H7 (cell line): ENCODE data around the gene HDX. TPM values are rescaled to one million over a fixed set of nuclear protein-coding genes. Genes with fewer than 3 reads are reported as not detected.
"Not testable (repeated sequence)": the region's sequence is repeated elsewhere in the genome, so short reads cannot be mapped to it uniquely, and the experiment has no call there.

Experiments used
- DNase-seq: peaks from one replicate; pipeline ENCODE4 v3.0.0; 2012
- H3K27me3 ChIP-seq: 2 replicates; pipeline ENCODE4 v1.6.0; 2011; ENCODE audit warnings: mild to moderate bottlenecking, low read length; ENCODE audit not compliant: control insufficient read depth, insufficient read depth
- H3K36me3 ChIP-seq: replicated peaks from 2 replicates; pipeline ENCODE4 v1.5.1; 2011; ENCODE audit warnings: low read length; ENCODE audit not compliant: control insufficient read depth, insufficient read depth
- H3K4me3 ChIP-seq: 2 replicates; pipeline ENCODE4 v1.5.1; 2011; ENCODE audit warnings: low read depth, mild to moderate bottlenecking, control low read depth, low read length, moderate library complexity; ENCODE audit not compliant: insufficient read depth
- total RNA-seq: library from RNA; depleted of rRNA; stranded (reverse); fragments of >200 nt; shearing (Covaris generic); gene quantifications from 2 replicates; pipeline ENCODE4 v1.2.3, GENCODE V29; 2014; rRNA removed

The HDX gene, protein sequence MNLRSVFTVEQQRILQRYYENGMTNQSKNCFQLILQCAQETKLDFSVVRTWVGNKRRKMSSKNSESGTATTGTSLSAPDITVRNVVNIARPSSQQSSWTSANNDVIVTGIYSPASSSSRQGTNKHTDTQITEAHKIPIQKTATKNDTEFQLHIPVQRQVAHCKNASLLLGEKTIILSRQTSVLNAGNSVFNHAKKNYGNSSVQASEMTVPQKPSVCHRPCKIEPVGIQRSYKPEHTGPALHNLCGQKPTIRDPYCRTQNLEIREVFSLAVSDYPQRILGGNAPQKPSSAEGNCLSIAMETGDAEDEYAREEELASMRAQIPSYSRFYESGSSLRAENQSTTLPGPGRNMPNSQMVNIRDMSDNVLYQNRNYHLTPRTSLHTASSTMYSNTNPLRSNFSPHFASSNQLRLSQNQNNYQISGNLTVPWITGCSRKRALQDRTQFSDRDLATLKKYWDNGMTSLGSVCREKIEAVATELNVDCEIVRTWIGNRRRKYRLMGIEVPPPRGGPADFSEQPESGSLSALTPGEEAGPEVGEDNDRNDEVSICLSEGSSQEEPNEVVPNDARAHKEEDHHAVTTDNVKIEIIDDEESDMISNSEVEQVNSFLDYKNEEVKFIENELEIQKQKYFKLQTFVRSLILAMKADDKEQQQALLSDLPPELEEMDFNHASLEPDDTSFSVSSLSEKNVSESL
- total RNA-seq, result 3.1 and 9.1 TPM in 2 replicates

DNA sequence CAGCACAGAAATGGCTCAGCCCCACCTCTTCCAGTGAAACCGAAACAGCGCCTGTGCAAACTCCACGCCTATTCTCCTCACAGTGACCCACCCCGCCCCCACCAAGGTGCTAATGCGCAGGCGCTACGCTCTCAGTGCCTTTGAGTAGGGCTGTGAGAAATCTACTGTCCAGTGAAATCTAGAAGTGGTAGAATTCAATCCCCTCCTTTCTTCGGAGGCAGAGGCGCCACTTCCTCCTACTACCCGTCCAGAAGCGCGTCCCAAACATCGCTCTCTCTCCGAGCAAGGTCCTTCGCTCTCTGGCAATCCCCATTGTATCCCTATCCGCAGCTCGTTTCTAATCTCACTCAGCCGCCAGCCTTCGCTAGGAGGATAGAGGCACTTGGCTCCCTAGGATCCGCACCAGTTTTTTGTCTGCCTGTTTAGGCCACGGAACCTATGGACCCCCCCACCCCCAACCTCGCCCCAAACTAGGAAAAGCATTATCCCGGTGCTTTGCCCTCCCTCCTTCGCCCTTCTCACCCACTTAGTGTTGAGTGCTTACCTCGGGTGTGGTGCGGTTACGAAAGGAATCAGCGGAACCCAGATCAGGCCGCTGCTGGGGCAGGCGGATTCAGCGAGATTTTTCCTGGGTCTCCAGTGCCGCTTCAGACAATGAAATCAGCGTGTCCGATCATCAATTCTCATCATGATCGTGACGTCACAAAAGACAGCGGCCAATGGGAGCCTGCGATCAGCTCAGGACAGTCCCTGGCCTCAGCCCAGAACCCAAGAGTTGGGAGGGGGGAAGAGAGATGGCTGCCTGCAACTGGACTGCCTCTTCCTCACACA, at the start of gene HDX:
HDX (minus strand) TSS at position 656 of the 831 bp plus-strand sequence. CDS start 27,056 bp downstream, outside the sequence.
- Histone ChIP-seq H3K27me3 (no peaks in the 10 kb centered on the region), H3K4me3 (peak within 1 kb of the TSS; percentile 59), H3K36me3 (no peaks in the 10 kb centered on the region)
- DNase-seq, result peak; percentile 8

DNA sequence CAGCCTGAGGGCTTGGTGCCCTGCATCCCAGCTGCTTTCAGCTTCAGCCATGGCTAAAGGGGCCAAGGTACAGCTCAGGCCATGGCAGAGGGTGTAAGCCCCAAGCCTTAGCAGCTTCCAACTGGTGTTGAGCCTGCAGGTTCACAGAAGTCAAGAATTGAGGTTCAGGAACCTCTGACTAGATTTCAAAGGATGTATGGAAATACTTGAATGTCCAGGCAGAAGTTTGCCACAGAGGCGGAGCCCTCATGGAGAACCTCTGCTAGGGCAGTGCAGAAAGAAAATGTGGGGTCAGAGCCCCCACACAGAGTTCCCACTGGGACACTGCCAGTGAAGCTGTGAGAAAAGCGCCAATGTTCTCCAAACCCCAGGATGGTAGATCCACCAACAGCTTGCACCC, 39.1 kb upstream of the HDX start:
- H3K36me3 ChIP-seq, DNase-seq, H3K4me3 ChIP-seq, H3K27me3 ChIP-seq: not testable (repeated sequence)

DNA sequence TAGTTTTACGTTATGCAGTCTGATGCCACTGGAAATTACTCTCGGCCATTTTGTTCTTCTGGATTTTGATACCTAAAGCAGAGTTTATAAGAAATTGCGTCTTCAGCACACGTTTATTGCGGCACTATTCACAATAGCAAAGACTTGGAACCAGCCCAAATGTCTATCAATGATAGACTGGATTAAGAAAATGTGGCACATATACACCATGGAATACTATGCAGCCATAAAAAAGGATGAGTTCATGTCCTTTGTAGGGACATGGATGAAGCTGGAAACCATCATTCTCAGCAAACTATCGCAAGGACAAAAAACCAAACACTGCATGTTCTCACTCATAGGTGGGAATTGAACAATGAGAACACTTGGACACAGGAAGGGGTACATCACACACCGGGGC, 35.4 kb upstream of the HDX start:
- not testable (repeated sequence) for DNase-seq, H3K36me3 ChIP-seq, H3K4me3 ChIP-seq, H3K27me3 ChIP-seq

DNA sequence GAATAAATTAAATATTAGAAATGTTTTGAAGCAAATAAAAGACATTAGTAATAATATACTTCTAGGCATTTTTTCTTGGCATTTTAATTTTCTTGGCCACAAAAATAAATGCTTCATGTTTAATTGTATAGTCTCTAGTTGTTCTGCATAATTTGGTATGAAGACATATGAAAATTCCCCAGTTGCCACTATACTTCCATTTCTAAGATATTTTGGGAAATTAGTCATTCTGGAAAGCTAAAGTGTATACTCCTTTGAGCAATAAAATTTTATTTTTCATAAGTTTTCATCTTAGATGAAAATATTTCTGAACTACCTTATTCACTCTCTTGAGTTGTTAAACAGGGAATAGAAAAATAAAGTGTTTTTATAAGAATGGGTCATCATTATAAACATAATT, 13.8 kb downstream of the HDX start:
- H3K4me3 ChIP-seq, result no peak overlapping the region
- no peaks in the 10 kb centered on the region for H3K27me3 ChIP-seq
- no peaks in the 10 kb centered on the region for H3K36me3 ChIP-seq
- no peak for DNase-seq

DNA sequence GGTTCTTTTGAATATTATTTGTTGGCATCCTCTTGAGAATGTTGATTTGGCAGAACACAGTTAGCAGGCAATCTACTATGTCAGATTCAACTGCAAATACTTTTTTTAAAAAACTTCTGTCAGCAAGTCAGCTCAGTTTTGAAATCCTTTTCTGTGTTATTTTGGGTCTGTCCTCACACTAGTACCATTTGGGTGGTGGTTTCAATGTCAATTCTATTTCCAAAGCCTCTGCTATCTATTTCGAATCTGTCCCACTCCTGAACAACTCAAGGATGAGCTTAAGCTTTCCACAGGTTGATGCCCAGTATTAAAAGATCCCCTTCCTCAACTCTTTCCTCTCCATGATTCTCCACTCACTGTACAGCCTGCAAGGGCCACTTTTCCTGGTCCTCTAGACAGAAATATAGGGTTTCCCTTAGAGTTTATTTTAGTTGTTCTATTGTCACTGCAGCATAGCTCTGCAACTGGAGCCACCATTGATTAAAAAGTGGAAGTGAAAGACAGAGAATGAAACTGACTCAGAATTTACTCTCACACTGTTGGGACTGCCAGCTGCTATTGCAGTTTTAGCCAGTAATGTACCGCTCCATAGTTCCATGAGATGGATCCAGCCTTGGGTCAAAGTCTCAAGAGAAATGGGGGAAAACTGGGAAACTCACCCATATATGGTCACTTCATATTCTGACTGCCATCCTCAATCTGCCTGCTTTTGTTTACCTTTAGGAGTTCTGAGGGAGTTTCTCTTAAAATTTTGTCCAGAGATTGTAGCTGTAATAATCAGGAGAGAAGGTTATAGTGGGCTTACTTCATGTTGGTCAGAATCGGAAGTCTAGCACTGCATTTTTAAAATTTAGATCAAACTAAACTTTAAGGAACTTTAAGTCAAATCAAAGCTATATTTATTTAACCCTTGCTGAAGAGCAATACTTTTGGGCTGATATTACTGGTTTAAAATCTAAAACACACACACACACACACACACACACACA, 14.6 kb downstream of the HDX start:
- Histone ChIP-seq H3K36me3 (no peaks in the 10 kb centered on the region), H3K4me3 (no peak overlapping the region), H3K27me3 (no peaks in the 10 kb centered on the region)
- DNase-seq, result no peak

DNA sequence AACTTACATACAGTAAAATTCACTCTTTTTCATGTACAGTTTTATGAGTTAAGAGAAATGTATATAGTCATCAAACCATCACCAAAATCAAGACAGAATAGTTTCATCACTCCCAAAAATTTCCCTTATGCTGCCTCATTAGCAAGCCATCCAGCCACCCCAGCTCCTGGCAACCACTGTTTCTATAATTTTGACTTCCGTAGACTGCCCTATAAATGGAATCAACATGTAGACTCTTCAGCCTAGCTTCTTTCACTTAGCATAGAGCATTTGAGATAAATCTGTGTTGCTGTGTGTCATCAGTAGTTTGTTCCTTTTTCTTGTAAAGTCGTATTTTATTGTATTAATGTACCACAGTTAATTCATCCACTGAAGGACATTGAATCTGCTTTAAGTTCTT, 23.2 kb downstream of the HDX start:
- no peaks in the 10 kb centered on the region for H3K27me3 ChIP-seq
- no peaks in the 10 kb centered on the region for H3K36me3 ChIP-seq
- no peak overlapping the region for H3K4me3 ChIP-seq
- no peak for DNase-seq

DNA sequence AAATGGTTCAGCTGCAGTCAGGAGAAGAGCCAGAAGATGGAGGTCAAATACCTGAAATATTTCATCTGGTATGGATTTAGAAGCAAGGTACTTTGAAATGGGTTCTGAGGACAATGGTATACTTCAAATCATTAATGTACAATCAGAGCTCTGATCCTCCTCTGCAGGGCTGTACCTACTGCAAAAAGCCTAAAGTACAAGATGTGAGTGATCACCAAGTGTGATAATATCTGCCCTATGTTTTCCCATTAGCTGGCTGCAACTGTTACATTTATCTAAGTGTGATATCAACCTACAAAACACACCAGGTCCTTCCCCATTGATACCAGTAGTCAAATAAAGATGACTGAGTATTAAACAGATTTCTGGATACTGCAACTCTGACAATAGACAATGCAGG, 25.1 kb downstream of the HDX start:
- Histone ChIP-seq H3K36me3 (no peaks in the 10 kb centered on the region), H3K4me3 (no peak overlapping the region), H3K27me3 (no peaks in the 10 kb centered on the region)
- no peak for DNase-seq

DNA sequence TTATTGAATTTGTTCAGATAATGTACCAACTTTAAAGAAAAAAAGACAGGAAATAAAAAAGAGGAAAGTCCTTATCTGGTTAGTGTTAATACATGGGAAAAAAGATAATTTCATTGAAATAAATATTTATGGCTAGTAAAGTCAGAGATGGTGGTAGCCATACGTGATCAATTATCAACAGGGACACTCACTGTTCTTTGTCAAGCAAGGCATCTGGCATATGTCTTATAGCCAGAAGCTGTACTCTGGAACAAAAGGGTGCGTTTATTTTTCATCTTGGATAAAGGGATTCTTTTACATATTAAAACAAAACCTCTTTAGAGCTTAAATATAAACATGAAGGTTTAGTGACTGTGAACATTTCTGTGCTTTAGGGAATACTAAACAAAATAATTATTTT, 26.7 kb downstream of the HDX start:
- Histone ChIP-seq H3K4me3 (no peak overlapping the region), H3K36me3 (no peaks in the 10 kb centered on the region)

DNA sequence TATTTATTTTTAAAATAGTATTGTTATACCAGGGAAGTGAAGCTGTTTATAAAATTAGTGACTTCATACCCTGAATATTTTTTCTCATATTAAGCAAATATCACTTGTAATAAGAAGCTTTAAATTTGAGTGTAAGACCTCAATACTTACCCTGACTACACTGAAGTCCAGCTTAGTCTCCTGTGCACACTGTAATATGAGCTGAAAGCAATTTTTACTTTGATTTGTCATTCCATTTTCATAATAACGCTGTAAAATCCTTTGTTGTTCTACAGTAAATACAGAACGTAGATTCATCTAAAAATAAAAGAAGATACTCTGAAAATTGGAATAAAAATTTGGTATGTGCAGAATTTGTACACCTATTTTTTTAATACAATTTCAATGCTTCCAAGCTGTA, 27.2 kb downstream of the HDX start:
- Histone ChIP-seq H3K36me3 (no peaks in the 10 kb centered on the region), H3K4me3 (no peak overlapping the region), H3K27me3 (no peaks in the 10 kb centered on the region)
- no peak for DNase-seq

More for the DNA sequence above, 26.7 kb downstream of the HDX start:
- DNase-seq, result no peak
- no peaks in the 10 kb centered on the region for H3K27me3 ChIP-seq

DNA sequence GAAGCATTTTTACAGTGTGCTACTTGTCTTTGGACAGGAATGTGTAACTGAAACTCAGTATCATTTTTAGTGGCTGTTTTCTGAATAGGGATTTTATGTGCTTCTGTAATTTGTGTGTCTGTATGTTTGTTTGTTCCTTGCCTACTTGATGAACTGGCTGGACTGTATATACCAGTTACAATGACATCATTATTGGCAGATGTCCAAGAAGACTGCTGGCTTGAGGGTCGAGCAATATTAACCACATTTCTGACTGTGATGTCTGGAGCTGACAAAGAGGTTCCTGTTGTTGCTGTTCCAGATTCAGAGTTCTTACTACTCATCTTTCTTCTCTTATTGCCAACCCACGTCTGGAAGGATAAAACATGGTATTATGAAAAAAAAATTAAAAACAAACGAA, 33.0 kb downstream of the HDX start:
- H3K4me3 ChIP-seq, result no peak overlapping the region
- no peaks in the 10 kb centered on the region for H3K27me3 ChIP-seq
- no peak for DNase-seq
- no peaks in the 10 kb centered on the region; the same call in 1 of the 2 replicates for H3K36me3 ChIP-seq

DNA sequence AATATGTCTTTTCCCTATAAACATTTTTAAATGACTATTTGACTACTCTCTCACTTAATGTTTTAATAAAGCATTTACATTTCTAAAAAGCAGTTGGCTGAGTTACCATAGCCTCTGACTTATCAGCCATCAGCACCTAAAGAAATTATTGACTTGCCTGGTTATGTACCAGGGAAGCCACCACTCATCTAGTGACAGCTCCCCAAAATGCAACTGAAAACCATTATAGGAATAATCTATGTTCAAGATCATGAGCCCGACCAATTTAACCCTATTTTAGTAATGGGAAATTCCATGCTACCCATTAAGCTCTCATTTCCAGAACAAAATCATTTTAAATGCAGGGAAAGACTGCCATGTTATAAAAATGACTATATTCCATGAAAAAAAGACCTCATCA, 34.4 kb downstream of the HDX start:
- Histone ChIP-seq H3K36me3 (no peaks in the 10 kb centered on the region; the same call in 1 of the 2 replicates), H3K27me3 (no peaks in the 10 kb centered on the region), H3K4me3 (no peak overlapping the region)
- DNase-seq, result no peak

DNA sequence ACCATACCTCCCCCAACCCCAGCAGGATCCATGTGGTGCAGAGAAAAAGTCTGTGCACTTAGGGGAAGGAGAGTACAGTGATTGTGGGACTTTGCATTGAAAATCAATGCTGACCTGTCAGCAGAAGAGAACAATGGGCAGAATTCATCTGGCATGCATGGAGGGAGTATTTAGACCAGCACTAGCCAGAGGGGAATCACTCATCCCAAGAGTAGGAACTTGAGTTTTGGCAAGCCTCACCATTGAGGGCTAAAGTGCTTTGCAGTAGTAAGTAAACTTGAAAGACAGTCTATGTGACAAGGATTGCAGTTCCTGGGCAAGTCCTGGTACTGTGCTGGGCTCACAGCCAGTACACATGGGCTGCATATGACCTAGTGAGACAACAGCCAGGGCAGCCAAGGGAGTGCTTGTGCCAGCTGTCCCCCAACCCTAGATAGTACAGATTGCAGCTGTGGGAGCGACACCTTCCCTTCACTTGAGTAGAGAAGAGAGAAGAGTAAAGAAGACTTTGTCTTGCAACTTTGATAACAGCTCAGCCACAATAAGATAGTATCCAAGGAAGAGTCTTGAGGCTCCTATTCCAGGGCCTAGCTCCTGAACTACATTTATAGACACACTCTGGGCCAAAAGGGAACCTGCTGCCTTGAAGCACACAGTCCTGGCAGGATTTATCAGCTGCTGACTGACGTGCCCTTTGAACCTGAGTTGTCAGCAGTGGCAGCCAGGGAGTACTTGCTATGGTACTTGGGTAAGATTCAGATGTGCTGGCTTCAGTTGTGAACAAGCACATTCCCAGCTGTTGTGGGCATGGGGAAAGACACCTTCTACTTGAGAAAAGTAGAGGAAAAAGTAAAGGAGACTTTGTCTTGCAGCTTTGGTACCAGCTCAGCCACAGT, 48.7 kb downstream of the HDX start:
- no peaks in the 10 kb centered on the region for H3K27me3 ChIP-seq
- H3K36me3 ChIP-seq, result no peaks in the 10 kb centered on the region
- H3K4me3 ChIP-seq, result no peak overlapping the region
- no peak for DNase-seq

DNA sequence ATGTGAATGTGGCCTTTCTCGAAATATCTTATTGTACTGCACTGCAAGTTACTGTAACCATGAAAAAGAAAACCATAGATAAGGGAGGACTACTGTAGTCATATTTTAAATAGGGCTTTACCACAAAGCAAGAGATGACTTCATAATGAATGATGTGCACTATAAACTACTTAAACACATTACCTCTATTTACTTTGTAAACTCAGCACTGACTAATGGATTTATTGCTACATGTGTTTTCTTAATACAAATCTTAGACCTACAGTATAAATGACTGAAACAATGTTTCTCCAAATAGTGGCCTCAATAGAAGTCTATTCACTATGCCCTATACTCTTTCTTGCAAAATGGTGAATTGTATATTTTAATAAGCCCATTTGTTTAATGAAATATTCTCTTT, 61.1 kb downstream of the HDX start:
- Histone ChIP-seq H3K27me3 (no peaks in the 10 kb centered on the region), H3K4me3 (no peak overlapping the region), H3K36me3 (no peaks in the 10 kb centered on the region)
- no peak for DNase-seq
